GM21423 (cell line): ENCODE data around the gene VPS39.

Experiments used
- ATAC-seq: cut with Tn5 transposase; IDR thresholded peaks from one replicate; pipeline ENCODE4 v1.9.1; 2021; ENCODE audit warnings: mild to moderate bottlenecking, moderate library complexity; ENCODE audit not compliant: unreplicated experiment

The VPS39 gene

GRCh38 chr15:42199126-42199525 lies 9.0 kb downstream of the VPS39 start:
- no peak for ATAC-seq

GRCh38 chr15:42198516-42198915 lies 9.6 kb downstream of the VPS39 start:
- no peak for ATAC-seq

DNA sequence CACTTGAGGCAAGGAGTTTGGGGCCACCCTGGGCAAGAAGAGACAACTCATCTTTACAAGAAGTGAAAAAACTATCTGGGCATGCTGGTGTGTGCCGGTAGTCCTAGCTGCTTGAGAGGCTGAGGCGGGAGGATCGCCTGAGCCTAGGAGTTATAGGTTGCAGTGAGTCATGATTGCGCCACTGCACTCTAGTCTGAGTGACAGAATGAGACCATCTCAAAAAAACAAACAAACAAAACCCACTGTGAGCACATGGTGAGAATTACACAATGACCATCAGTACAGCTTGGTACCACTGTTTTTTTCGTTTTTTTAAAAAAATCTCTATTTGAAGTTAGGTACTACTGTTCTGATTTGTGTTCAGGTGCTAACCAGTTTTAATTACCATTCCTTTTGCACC lies 13.6 kb downstream of the VPS39 start:
- no peak for ATAC-seq

- no peak for ATAC-seq
These were observed 14.7 kb downstream of the VPS39 start for GRCh38 chr15:42193383-42193782.

DNA sequence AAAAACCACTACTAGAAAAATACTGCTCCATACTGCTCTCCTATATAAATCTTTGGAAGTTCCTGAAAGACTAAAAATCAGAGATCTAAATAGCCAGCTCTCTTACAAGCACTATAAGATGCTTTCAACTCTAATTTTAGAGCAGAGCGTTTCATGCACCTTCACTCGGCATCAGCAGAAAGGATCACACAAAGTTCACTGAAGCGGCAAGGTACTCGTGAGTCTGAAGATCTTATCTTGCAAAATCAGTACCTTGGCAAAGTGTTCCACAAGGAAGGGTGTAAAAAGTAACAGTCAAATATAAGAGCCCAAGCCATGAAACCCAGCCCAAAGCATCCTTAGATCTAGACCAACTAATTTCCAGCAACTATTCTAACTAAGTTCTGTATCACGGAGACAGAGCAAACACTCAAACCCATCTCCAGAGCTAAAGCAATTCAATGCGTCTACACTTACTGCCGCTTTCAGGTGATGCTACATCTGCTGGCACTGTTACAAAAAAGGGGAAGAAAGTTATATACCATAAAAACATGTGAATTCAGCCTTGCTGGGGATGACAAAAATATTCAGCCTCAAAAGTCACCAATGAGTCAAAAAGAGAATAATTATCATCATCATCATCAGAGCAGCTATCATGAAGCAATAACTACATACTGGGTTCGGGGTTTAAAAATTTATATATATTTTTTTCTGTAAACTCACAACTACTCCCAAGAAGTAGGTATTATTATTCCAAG lies 16.3 kb downstream of the VPS39 start:
- ATAC-seq, result no peak

DNA sequence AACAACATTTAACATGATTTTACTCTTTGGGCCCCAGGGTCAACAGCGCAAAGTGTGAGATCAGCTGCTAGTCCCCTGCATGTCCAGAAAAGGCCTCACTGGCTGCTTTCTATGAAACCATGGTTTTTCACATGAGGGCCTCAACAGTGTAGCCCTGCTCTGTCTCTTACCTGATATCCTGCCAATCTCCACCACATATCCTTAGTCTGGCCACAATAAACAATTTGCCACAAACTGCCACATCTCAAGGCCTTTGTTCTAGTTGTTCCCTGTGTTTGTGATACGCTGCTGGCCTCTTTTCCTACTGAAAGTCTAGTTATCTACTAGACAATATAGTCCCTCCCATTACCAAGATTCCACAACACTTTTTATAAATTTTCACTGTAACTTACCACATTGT lies 17.7 kb downstream of the VPS39 start:
- ATAC-seq, result no peak

GRCh38 chr15:42185801-42186200 lies 22.3 kb downstream of the VPS39 start:
- no peak for ATAC-seq

DNA sequence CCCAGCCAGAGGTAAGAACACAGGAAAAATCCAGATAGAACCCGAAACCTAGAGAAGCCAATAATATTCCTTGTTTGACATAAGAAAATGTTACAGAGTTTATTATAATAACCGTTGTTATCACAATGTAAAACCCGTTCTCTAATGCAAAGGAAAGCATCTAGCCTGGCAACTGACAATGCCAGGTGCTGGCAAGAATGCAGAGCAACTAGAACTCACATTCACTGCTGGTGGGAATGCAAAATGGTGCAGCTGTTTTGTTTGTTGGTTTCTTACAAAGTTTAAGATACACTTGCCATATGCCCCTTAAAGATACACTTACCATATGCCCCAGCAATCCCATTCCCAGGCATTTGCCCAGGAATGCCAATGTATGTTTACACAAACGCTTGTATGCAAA lies 23.4 kb downstream of the VPS39 start:
- ATAC-seq, result no peak

DNA sequence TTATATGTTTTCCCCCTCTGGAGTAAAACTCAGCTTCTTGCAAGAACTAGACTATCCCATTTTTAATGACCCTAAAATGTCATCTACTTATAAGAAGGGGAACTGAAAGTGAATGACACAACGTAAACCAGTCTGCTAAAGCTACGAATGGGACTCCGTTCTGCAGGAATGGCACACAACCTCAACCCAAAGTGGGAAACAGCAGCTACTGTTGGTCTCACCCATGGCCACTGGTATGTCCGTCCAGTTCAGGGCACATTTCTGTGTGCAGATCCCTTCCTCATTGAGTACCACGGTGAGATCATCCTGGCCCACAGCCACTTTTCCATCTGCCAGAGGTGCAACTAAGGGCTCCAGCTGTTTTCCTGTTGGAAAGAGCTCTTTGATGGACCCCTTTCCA lies 23.8 kb downstream of the VPS39 start:
- ATAC-seq, result no peak

- no peak for ATAC-seq
These were observed 25.1 kb downstream of the VPS39 start for GRCh38 chr15:42182961-42183360.

- no peak for ATAC-seq
These were observed 25.7 kb downstream of the VPS39 start for GRCh38 chr15:42182328-42182886.

- no peak for ATAC-seq
These were observed 30.0 kb downstream of the VPS39 start for GRCh38 chr15:42178056-42178455.

- ATAC-seq, result no peak
These were observed 32.4 kb downstream of the VPS39 start for GRCh38 chr15:42175671-42176070.

DNA sequence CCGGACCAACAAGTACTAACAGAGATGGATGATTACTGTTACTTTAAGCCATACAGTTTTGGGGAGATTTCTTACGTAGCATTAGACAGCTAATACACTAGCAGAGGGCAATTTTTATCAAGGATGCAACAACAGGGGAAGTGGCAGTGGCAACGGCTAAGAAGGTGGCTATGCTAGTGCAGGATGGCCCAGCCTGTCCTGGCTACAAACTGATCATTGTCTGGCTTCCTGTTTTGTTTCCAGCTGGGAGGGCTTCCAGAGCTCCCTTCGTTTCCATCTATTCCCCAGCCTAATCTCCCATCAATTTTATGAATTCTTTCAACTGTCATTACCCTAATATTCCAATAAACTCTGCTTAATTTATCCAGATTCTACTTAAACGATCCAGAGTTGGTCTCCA lies 35.6 kb downstream of the VPS39 start:
- no peak for ATAC-seq

DNA sequence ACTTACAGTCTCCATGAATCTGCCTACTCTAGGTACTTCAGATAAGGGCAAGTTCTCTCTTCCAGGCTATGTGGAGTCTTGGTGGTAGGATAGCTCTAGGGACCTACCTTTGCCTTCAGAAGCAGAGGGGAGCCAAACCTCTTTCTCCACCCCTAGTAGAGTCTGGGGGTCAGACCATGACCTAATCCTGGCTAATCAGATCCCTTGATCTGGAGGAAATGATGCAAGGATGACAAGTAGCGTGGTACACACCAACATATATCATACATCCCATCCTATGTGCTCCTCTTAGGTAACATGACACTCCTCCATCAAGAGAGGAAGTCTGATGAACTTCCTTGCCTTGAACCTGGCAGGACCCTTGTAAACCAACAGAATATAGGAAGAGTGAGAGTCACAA lies 36.3 kb downstream of the VPS39 start:
- no peak for ATAC-seq

GRCh38 chr15:42171122-42171521 lies 37.0 kb downstream of the VPS39 start:
- no peak for ATAC-seq

DNA sequence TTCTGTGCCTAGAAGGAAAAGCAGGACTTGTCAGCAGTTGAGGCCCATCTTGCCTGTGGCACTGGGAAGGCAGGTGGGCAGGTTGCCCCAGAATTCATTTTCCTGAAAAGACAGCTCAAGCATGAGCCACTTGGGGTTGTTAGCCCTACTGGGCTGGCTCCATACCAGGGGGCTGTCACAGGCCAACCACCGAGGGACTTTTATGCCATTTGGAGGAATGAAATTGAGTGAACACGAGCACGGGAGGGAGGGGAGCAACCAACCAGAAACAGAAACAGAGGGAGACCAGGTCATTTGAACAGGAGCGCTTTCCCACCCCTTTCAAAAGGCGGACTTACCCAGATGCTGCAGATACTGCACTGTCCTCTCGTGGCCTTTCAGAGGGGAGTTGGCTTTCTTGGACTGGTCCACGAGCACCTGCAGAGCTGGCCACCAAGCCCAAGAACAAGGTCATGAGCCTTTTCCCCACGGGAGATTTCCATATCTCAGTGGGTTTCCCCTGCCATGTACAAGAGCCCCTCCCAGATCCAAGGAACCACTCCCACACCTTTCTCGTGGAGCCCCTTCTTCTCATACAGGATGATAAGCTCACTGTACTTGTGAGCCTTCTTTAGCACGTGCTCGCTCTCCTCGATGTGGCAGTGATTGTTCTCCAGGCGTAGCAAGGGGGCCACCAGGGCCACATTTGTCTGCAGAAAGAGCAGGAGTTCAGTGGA lies 41.7 kb downstream of the VPS39 start:
- ATAC-seq, result no peak

- no peak for ATAC-seq
These were observed 43.0 kb downstream of the VPS39 start for GRCh38 chr15:42165106-42165505.

DNA sequence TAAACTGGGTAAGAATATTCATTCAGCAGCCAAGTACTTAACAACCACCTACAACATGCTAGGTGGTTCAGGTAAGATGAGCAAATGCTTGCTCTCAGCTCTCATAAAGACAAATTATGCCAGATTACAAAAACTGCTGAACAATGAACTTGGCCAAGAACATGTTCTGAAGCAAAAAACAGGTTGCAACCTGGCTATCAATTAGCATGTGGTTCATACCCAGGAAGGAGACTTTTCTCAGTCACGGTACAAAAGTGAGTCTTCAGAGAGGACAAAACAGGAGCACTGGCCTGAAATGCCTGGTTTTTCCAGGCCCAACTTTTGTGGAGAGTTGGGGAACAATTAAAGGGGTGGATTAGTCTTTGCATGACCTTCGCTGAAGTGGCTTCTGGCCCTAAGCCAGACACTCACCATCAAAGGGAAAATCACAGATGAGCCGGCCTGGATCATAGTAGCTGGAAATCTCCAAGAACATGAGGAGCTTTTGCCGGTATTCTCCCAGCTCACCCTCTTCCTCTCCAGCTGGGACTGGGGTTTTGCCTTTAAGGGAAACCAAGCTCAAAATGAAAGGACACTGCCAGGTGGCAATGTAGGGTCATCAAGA lies 44.1 kb downstream of the VPS39 start:
- ATAC-seq, result no peak

DNA sequence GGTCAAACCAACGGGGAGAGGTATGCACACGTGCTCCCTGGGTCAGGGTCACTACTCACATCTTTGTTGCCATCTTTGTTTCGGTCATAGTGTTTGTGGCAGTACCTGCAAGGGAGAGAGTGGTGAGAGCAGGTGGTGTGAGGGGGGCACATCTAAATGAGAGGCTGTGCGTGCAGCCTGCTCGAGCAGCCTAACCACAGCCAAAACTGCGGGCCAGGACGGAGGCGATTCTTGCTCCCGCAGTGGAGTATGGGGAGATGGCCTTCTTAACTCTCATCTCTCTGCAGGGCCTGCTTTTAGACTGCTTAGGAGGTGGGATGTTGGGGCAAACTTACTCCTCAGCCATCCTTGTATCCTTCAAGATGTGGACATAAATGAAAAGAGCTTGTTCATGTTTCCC lies 44.8 kb downstream of the VPS39 start:
- no peak for ATAC-seq

DNA sequence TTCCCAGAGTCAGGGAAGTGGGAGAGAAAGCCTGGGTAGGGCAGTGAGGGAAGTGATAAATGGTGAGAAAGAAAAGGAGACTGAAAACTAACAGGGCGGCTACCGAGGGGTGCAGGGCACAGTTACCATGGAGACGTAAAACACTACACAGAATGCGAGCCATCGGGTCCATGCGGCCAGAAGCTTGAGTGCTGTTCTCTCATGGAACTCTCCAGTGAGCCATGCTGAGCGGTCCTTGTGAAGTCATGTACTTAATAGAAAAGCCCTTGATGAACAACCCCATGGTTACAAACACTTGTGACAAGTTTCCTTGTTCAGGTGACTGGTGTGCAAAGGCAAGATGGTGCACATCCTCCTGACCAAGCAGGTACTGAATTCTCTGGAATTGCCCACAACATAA lies 48.0 kb downstream of the VPS39 start:
- ATAC-seq, result no peak
